PFSK-1 (cell line): ENCODE results near the gene MFSD12.

ENCODE experiments used
- FOXP2 ChIP-seq: optimal IDR thresholded peaks from 2 replicates; pipeline ENCODE3; 2011; ENCODE audit warnings: borderline replicate concordance, control low read depth, inconsistent platforms; ENCODE audit not compliant: insufficient read depth; ENCODE audit errors: extremely low read length, extremely low read depth
- POLR2AphosphoS5 ChIP-seq: IDR thresholded peaks from 2 replicates; pipeline ENCODE4 v1.6.1; 2012; ENCODE audit warnings: low read depth, mild to moderate bottlenecking, control low read depth, low read length, moderate library complexity
- SIN3A ChIP-seq: IDR thresholded peaks from 2 replicates; pipeline ENCODE4 v1.6.1; 2012; ENCODE audit warnings: mild to moderate bottlenecking, low read length, moderate library complexity, borderline replicate concordance; ENCODE audit not compliant: insufficient read depth
- TAF1 ChIP-seq: IDR thresholded peaks from 2 replicates; pipeline ENCODE4 v1.6.1; 2012; ENCODE audit warnings: low read length, control low read depth, borderline replicate concordance; ENCODE audit not compliant: insufficient read depth
- TF ChIP-seq, protein P1 (sequence below), 2 experiments: IDR thresholded peaks; 2 replicates each; pipeline versions ENCODE4 v1.6.1 to v1.8.0; 2011 to 2012; ENCODE audit warnings: low read depth in 2 of 2, low read length in 2 of 2, control low read depth in 1 of 2, inconsistent platforms in 1 of 2, mild to moderate bottlenecking in 1 of 2, moderate library complexity in 1 of 2; ENCODE audit not compliant: insufficient read depth in 1 of 2

The MFSD12 gene

DNA sequence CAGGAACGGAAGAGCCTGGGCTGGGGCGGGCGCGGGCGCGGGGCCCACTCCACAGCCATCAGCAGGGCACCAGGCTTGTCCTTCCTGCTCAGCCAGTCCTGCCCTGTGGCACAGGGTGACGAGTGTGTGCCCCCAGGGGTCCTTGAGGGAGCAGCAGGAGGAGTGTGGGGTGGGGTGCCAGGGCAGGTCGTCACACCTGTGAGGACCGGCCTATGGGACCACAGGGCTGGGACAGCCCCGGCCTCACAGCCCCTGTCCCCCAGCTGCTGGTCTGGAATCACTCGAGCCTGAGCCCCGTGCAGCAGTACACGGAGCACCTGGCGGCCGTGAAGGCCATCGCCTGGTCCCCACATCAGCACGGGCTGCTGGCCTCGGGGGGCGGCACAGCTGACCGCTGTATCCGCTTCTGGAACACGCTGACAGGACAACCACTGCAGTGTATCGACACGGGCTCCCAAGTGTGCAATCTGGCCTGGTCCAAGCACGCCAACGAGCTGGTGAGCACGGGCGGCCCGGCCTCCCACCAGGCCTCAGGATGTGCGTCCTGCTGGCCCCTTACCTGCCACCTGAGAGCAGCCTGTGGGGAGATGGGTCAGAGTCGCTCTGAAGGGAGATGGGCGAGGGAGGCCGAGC is 25.1 kb downstream of the MFSD12 start:
- TF ChIP-seq, protein P1, sequence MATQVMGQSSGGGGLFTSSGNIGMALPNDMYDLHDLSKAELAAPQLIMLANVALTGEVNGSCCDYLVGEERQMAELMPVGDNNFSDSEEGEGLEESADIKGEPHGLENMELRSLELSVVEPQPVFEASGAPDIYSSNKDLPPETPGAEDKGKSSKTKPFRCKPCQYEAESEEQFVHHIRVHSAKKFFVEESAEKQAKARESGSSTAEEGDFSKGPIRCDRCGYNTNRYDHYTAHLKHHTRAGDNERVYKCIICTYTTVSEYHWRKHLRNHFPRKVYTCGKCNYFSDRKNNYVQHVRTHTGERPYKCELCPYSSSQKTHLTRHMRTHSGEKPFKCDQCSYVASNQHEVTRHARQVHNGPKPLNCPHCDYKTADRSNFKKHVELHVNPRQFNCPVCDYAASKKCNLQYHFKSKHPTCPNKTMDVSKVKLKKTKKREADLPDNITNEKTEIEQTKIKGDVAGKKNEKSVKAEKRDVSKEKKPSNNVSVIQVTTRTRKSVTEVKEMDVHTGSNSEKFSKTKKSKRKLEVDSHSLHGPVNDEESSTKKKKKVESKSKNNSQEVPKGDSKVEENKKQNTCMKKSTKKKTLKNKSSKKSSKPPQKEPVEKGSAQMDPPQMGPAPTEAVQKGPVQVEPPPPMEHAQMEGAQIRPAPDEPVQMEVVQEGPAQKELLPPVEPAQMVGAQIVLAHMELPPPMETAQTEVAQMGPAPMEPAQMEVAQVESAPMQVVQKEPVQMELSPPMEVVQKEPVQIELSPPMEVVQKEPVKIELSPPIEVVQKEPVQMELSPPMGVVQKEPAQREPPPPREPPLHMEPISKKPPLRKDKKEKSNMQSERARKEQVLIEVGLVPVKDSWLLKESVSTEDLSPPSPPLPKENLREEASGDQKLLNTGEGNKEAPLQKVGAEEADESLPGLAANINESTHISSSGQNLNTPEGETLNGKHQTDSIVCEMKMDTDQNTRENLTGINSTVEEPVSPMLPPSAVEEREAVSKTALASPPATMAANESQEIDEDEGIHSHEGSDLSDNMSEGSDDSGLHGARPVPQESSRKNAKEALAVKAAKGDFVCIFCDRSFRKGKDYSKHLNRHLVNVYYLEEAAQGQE (IDR thresholded peaks at IDR 0.05; ENCODE audit: insufficient read depth in 1 of 2, low read depth in 2 of 2, low read length in 2 of 2): no peak
- no peak for TF ChIP-seq SIN3A
- TF ChIP-seq TAF1: no peak
- TF ChIP-seq FOXP2: no peak

DNA sequence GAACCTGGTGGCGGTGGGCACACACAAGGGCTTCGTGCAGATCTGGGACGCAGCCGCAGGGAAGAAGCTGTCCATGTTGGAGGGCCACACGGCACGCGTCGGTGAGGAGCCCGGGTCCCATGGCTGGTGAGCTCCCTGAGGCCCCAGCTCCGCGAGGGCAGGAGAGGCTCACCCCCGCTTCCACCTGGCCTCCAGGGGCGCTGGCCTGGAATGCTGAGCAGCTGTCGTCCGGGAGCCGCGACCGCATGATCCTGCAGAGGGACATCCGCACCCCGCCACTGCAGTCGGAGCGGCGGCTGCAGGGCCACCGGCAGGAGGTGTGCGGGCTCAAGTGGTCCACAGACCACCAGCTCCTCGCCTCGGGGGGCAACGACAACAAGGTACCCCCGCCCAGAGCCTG is 25.7 kb downstream of the MFSD12 start:
- TF ChIP-seq SIN3A (no peak), FOXP2 (no peak), TAF1 (no peak), POLR2AphosphoS5 (no peak)
- TF ChIP-seq, protein P1 (IDR thresholded peaks at IDR 0.05; ENCODE audit: insufficient read depth in 1 of 2, low read depth in 2 of 2, low read length in 2 of 2): no peak

DNA sequence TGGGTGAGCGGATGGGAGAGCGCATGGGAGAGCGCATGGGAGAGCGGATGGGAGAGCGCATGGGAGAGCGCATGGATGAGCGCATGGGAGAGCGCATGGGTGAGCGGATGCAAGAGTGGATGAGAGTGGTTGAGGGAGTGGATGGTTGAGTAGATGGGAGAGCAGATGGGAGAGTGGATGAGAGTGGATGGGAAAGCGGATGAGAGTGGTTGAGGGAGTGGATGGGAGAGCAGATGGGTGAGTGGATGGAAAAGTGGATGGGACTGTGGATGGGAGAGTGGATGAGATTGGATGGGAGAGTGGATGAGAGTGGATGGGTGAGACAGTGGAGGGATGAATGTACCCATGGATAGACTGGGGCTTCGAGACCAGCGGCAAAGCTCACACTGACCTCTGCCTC is 27.0 kb downstream of the MFSD12 start:
- TF ChIP-seq SIN3A: no peak
- no peak for TF ChIP-seq FOXP2
- no peak for TF ChIP-seq TAF1
- no peak for TF ChIP-seq POLR2AphosphoS5

GRCh38 chr19:3528539-3529211 is 28.7 kb downstream of the MFSD12 start:
- no peak for TF ChIP-seq SIN3A
- no peak for TF ChIP-seq FOXP2
- TF ChIP-seq TAF1: no peak
- TF ChIP-seq, protein P1 (IDR thresholded peaks at IDR 0.05; ENCODE audit: insufficient read depth in 1 of 2, low read depth in 2 of 2, low read length in 2 of 2): no peak
- TF ChIP-seq POLR2AphosphoS5: no peak

- no peak for TF ChIP-seq POLR2AphosphoS5
- TF ChIP-seq FOXP2: no peak
- TF ChIP-seq, protein P1 (IDR thresholded peaks at IDR 0.05; ENCODE audit: insufficient read depth in 1 of 2, low read depth in 2 of 2, low read length in 2 of 2): no peak
- TF ChIP-seq SIN3A: no peak
- no peak for TF ChIP-seq TAF1
Observed at GRCh38 chr19:3528080-3528479, 29.3 kb downstream of the MFSD12 start.
